Amniotic stem cell (primary cell): ENCODE results near the gene ARCN1.
"Not testable (repeated sequence)": the region's sequence is repeated elsewhere in the genome, so short reads cannot be mapped to it uniquely, and the experiment has no call there.

Experiments used
- DNase-seq: peaks from one replicate; lab custom pipeline; 2025; lab: John Stamatoyannopoulos, UW

ARCN1 gene

GRCh38 chr11:118544647-118545010 is 27.6 kb upstream of the ARCN1 start:
- DNase-seq, result no peak

GRCh38 chr11:118545533-118545932 is 26.7 kb upstream of the ARCN1 start:
- no peak for DNase-seq

- no peak for DNase-seq
These were observed 25.1 kb upstream of the ARCN1 start for GRCh38 chr11:118547132-118547531.

- no peak for DNase-seq
These were observed 19.9 kb upstream of the ARCN1 start for GRCh38 chr11:118552341-118552740.

- DNase-seq, result no peak
These were observed 11.4 kb upstream of the ARCN1 start for GRCh38 chr11:118560806-118561205.

GRCh38 chr11:118565051-118565450 is 7.2 kb upstream of the ARCN1 start:
- DNase-seq, result no peak

GRCh38 chr11:118569670-118570069 is 2.5 kb upstream of the ARCN1 start:
- no peak for DNase-seq

GRCh38 chr11:118570787-118571186 is 1.4 kb upstream of the ARCN1 start:
- no peak for DNase-seq

GRCh38 chr11:118571701-118572060 is 528 bp upstream of the ARCN1 start:
- DNase-seq, result not testable (repeated sequence)

- no peak for DNase-seq
These were observed 857 bp downstream of the ARCN1 start for GRCh38 chr11:118572981-118573550.

GRCh38 chr11:118574636-118575035 is 2.4 kb downstream of the ARCN1 start:
- no peak for DNase-seq

- not testable (repeated sequence) for DNase-seq
These were observed 5.8 kb downstream of the ARCN1 start for GRCh38 chr11:118577995-118578394.

- no peak for DNase-seq
These were observed 8.8 kb downstream of the ARCN1 start for GRCh38 chr11:118581057-118581456.

- no peak for DNase-seq
These were observed 15.7 kb downstream of the ARCN1 start for GRCh38 chr11:118587952-118588351.

GRCh38 chr11:118592616-118593367 is 20.6 kb downstream of the ARCN1 start:
- no peak for DNase-seq

- DNase-seq, result not testable (repeated sequence)
These were observed 22.8 kb downstream of the ARCN1 start for GRCh38 chr11:118594984-118595383.

- DNase-seq, result no peak
These were observed 24.3 kb downstream of the ARCN1 start for GRCh38 chr11:118596224-118597146.

GRCh38 chr11:118597556-118597955 is 25.3 kb downstream of the ARCN1 start:
- DNase-seq, result no peak

- DNase-seq, result no peak
These were observed 30.1 kb downstream of the ARCN1 start for GRCh38 chr11:118602331-118602730.

GRCh38 chr11:118603709-118604108 is 31.5 kb downstream of the ARCN1 start:
- DNase-seq, result not testable (repeated sequence)

- DNase-seq, result no peak
These were observed 32.4 kb downstream of the ARCN1 start for GRCh38 chr11:118604566-118604965.

- peak; percentile 53 for DNase-seq
These were observed 33.1 kb downstream of the ARCN1 start for GRCh38 chr11:118605116-118605867.
